Panc1 (cell line): ENCODE measurements around the gene UST. TPM values are rescaled to one million over a fixed set of nuclear protein-coding genes. Genes with fewer than 3 reads are reported as not detected.

Experiments used
- ATAC-seq: fragments of 200-7000 bp; cut with Tn5 transposase; 2 replicates; pipeline ENCODE4 v1.9.1; 2020; ENCODE audit warnings: mild to moderate bottlenecking, moderate library complexity
- BruUV-seq: library from RNA; stranded (reverse); fragments of 400-500 nt; replicated peaks from 2 replicates; lab custom pipeline; 2021; lab: Mats Ljungman, UMichigan
- CTCF ChIA-PET: fragments of 300-600 bp; sonication (Branson Sonifier 250); formaldehyde crosslinking; loops from one replicate; lab custom pipeline; 2022; ENCODE audit warnings: antibody characterized with exemption; lab: Charles Lee
- POLR2A ChIA-PET: fragments of 300-600 bp; sonication (Branson Sonifier 250); formaldehyde crosslinking; loops from one replicate; lab custom pipeline; 2022; ENCODE audit warnings: antibody characterized with exemption; lab: Charles Lee
- DNase-seq: peaks from one replicate; pipeline ENCODE4 v3.0.0-alpha.2; 2010; ENCODE audit warnings: low read depth, low spot score
- H3K27ac ChIP-seq: 2 replicates; pipeline ENCODE4 v1.5.1; 2011; ENCODE audit warnings: mild to moderate bottlenecking, low read length, inconsistent platforms
- H3K27me3 ChIP-seq: fragments of 200-500 bp; sonication (Bioruptor generic); 2 replicates; pipeline ENCODE4 v1.6.0; 2014; ENCODE audit warnings: low read length, inconsistent platforms; ENCODE audit not compliant: control insufficient read depth, insufficient read depth
- H3K36me3 ChIP-seq: fragments of 200-500 bp; sonication (Bioruptor generic); 2 replicates; pipeline ENCODE4 v1.5.1; 2014; ENCODE audit warnings: inconsistent platforms, mild to moderate bottlenecking, low read length, moderate library complexity; ENCODE audit not compliant: control insufficient read depth, insufficient read depth
- H3K4me1 ChIP-seq: 2 replicates; pipeline ENCODE4 v1.5.1; 2011; ENCODE audit warnings: inconsistent platforms, mild to moderate bottlenecking, low read length, moderate library complexity; ENCODE audit not compliant: control insufficient read depth, insufficient read depth
- H3K4me3 ChIP-seq, 2 experiments: 2 replicates each; pipeline ENCODE4 v1.5.1; 2011 to 2012; ENCODE audit warnings: low read depth in 2 of 2, low read length in 2 of 2, mild to moderate bottlenecking in 2 of 2, inconsistent platforms in 1 of 2, moderate library complexity in 1 of 2
- H3K9me3 ChIP-seq: fragments of 200-500 bp; sonication (Bioruptor generic); 2 replicates; pipeline ENCODE4 v1.5.1; 2014; ENCODE audit warnings: low read depth, mild to moderate bottlenecking, inconsistent platforms, low read length, moderate library complexity; ENCODE audit not compliant: control insufficient read depth, insufficient read depth
- CTCF ChIP-seq: fragments of 450-650 bp; IDR thresholded peaks from 2 replicates; pipeline ENCODE4 v1.5.1; 2017; ENCODE audit warnings: mild to moderate bottlenecking
- POLR2AphosphoS5 ChIP-seq: IDR thresholded peaks from 2 replicates; pipeline ENCODE4 v1.6.1; 2012; ENCODE audit warnings: mild to moderate bottlenecking, low read depth, low read length, moderate library complexity
- REST ChIP-seq, 2 experiments: IDR thresholded peaks; 2 replicates each; pipeline ENCODE4 v1.6.1; 2011 to 2012; ENCODE audit warnings: low read depth in 2 of 2, control low read depth in 1 of 2, low read length in 1 of 2, mild to moderate bottlenecking in 1 of 2, moderate library complexity in 1 of 2; ENCODE audit not compliant: insufficient read depth in 1 of 2
- SIN3A ChIP-seq: IDR thresholded peaks from 2 replicates; pipeline ENCODE4 v1.6.1; 2012; ENCODE audit warnings: low read depth, mild to moderate bottlenecking, low read length, moderate library complexity, borderline replicate concordance; ENCODE audit not compliant: insufficient read depth
- TCF7L2 ChIP-seq: IDR thresholded peaks from 2 replicates; pipeline ENCODE4 v1.6.1; 2011; ENCODE audit warnings: mild to moderate bottlenecking, low read depth, low read length, inconsistent platforms
- in situ Hi-C: cut with HindIII; loops from 2 replicates; pipeline ENCODE4 v1.10.0; 2016; ENCODE audit warnings: low sequenced_read_pairs, low pct_unique_long_range_greater_than_20kb
- intact Hi-C: fragments of 100-400 bp; cut with micrococcal nuclease; formaldehyde crosslinking; loops from one replicate; pipeline ENCODE4 v1.10.0; 2022; ENCODE audit not compliant: unreplicated experiment
- total RNA-seq: library from RNA; stranded (reverse); gene quantifications from one replicate; pipeline ENCODE4 v1.2.1, GENCODE V29; 2021; ENCODE audit not compliant: unreplicated experiment

UST gene
- total RNA-seq, 1 experiment from 2014 or later, result 0.15 TPM

- ChIA-PET POLR2A (no interaction called here), CTCF (no interaction called here)
- no peaks in the 10 kb centered on the region for H3K36me3 ChIP-seq
- no peaks in the 10 kb centered on the region for H3K9me3 ChIP-seq
- no peak overlapping the region for H3K27ac ChIP-seq
- intact Hi-C loops, result no loop called here
- DNase-seq (no peak), ATAC-seq (no peak)
- peaks cover 4% of the 10 kb centered on the region; the same call in 1 of the 2 replicates for H3K4me1 ChIP-seq
- in situ Hi-C loops, result no loop called here
- TF ChIP-seq REST (IDR thresholded peaks at IDR 0.05; ENCODE audit: insufficient read depth in 1 of 2, low read depth in 2 of 2, low read length in 1 of 2) (no peak), SIN3A (no peak), POLR2AphosphoS5 (no peak), CTCF (no peak), TCF7L2 (no peak)
- BruUV-seq, result no TSS peak
- no peaks in the 10 kb centered on the region; the same call in 1 of the 2 replicates for H3K27me3 ChIP-seq
- no peak overlapping the region for H3K4me3 ChIP-seq
These were observed 332.6 kb downstream of the UST start for GRCh38 chr6:149079456-149079855.

- CTCF ChIA-PET, result no interaction called here
- intact Hi-C loops, result loop anchor here (5.0 to 10.0 kb wide), 2 partner anchors 235 to 437 kb away; partner anchors contain the start of gene TAB2
- no peak for TF ChIP-seq POLR2AphosphoS5
- TF ChIP-seq REST (IDR thresholded peaks at IDR 0.05; ENCODE audit: insufficient read depth in 1 of 2, low read depth in 2 of 2, low read length in 1 of 2), result no peak
- no peak for TF ChIP-seq CTCF
- TF ChIP-seq TCF7L2, result no peak
- no peak for TF ChIP-seq SIN3A
- ATAC-seq (no peak), DNase-seq (no peak)
- BruUV-seq, result no TSS peak
- Histone ChIP-seq H3K9me3 (no peaks in the 10 kb centered on the region), H3K27me3 (no peaks in the 10 kb centered on the region; the same call in 1 of the 2 replicates), H3K27ac (no peak overlapping the region), H3K36me3 (no peaks in the 10 kb centered on the region), H3K4me3 (no peak overlapping the region), H3K4me1 (peaks cover 4% of the 10 kb centered on the region; the same call in 1 of the 2 replicates)
- POLR2A ChIA-PET, result no interaction called here
- in situ Hi-C loops, result no loop called here
These were observed 333.2 kb downstream of the UST start for GRCh38 chr6:149079911-149080491.
